Upper lobe of left lung (tissue), 6 donors: ENCODE data around the gene CIAO2B. TPM values are rescaled to one million over a fixed set of nuclear protein-coding genes. Genes with fewer than 3 reads are reported as not detected.
"Not testable (repeated sequence)": the region's sequence is repeated elsewhere in the genome, so short reads cannot be mapped to it uniquely, and the experiment has no call there.

Experiments
- ATAC-seq, 2 donors: fragments of 200-7000 bp; cut with Tn5 transposase; one replicate each; pipeline ENCODE4 v1.9.1; 2022; ENCODE audit warnings: mild to moderate bottlenecking in 2 of 2, moderate library complexity in 2 of 2; ENCODE audit not compliant: low FRiP score in 2 of 2
- DNase-seq, 2 donors: peaks; one replicate each; pipeline ENCODE4 v3.0.0-alpha.2; 2019 to 2020
- H3K27ac ChIP-seq, 4 donors: fragments of 200-600 bp; sonication (generic); one replicate each; pipeline ENCODE4 v1.5.1; 2016 to 2019
- H3K27me3 ChIP-seq, 4 donors: fragments of 200-600 bp; sonication (generic); one replicate each; pipeline ENCODE4 v1.5.1; 2017 to 2019
- H3K36me3 ChIP-seq, 4 donors: fragments of 200-600 bp; sonication (generic); one replicate each; pipeline ENCODE4 v1.5.1; 2016 to 2019
- H3K4me1 ChIP-seq, 4 donors: fragments of 200-600 bp; sonication (generic); one replicate each; pipeline ENCODE4 v1.5.1; 2018 to 2019
- H3K4me3 ChIP-seq, 4 donors: fragments of 200-600 bp; sonication (generic); one replicate each; pipeline ENCODE4 v1.5.1; 2017 to 2019; ENCODE audit warnings: mild to moderate bottlenecking in 2 of 4, moderate library complexity in 1 of 4
- H3K9me3 ChIP-seq, 4 donors: fragments of 200-600 bp; sonication (generic); one replicate each; pipeline ENCODE4 v1.5.1; 2018 to 2019
- CTCF ChIP-seq, 6 experiments: fragments of 450-650 bp in 4 of 6; fragments of 200-600 bp in 2 of 6; sonication (generic) in 2 of 6; IDR thresholded peaks; one replicate each; pipeline ENCODE4 v1.5.1; 2016 to 2019; ENCODE audit warnings: antibody characterized with exemption in 6 of 6
- EP300 ChIP-seq, 4 donors: sonication (generic); formaldehyde crosslinking; IDR thresholded peaks; one replicate each; pipeline ENCODE4 v1.5.1; 2017; ENCODE audit warnings: antibody characterized with exemption in 4 of 4, control low read depth in 2 of 4
- POLR2A ChIP-seq, 4 donors: fragments of 450-650 bp; IDR thresholded peaks; one replicate each; pipeline ENCODE4 v1.5.1; 2016 to 2017; ENCODE audit warnings: antibody characterized with exemption in 4 of 4, mild to moderate bottlenecking in 2 of 4
- POLR2AphosphoS5 ChIP-seq, 2 donors: sonication (generic); formaldehyde crosslinking; IDR thresholded peaks; one replicate each; pipeline ENCODE4 v1.5.1; 2017; ENCODE audit warnings: antibody characterized with exemption in 2 of 2
- WGBS, 2 donors: methylation state at CpG; one replicate each; pipeline ENCODE4 v1.1.5; 2017 to 2018; 5-methylcytosine and 5-hydroxymethylcytosine counted together
- total RNA-seq, 6 donors: library from RNA; depleted of rRNA in 4 of 6; stranded (reverse); fragments of >200 nt in 4 of 6; gene quantifications; one replicate each; pipeline versions ENCODE4 v1.1.0 to v1.2.1, GENCODE V29; 2016 to 2021
- donor health status: DM: no; HTN: no; CAD: no; lungs with moderate emphysema.
- donor health status: DM: no; HTN: yes; CAD: no; lungs with severe emphysema.

The CIAO2B gene
- total RNA-seq, 6 donors from 2014 or later = 59.6 to 131 (median 73.2) TPM

GRCh38 chr16:66899945-66900710 is 34.1 kb downstream of the CIAO2B start:
- H3K27ac ChIP-seq = peak overlapping the region; percentile 62 to 85 (median 78)
- DNase-seq = peak in 1 of 2 donors; percentile 82
- TF ChIP-seq CTCF (IDR thresholded peaks at IDR 0.05) (no peak), POLR2A (IDR thresholded peaks at IDR 0.05) (peak in 1 of 4 donors; percentile 24), EP300 (IDR thresholded peaks at IDR 0.05) (peak in 2 of 4 donors; percentile 29 to 56), POLR2AphosphoS5 (IDR thresholded peaks at IDR 0.05) (peak in 1 of 2 donors; percentile 48)
- 36 to 40% methylated on average over 6 to 9 of the region's 9 CpGs for WGBS, 2 donors
- H3K27me3 ChIP-seq = no peaks in the 10 kb centered on the region
- peak; percentile 21 to 60 for ATAC-seq
- no peaks in the 10 kb centered on the region for H3K9me3 ChIP-seq
- no peak overlapping the region for H3K4me3 ChIP-seq
- no peaks in the 10 kb centered on the region for H3K36me3 ChIP-seq
- peaks cover 28 to 37% (median 33%) of the 10 kb centered on the region in 4 donors for H3K4me1 ChIP-seq

GRCh38 chr16:66899310-66899944 is 34.8 kb downstream of the CIAO2B start:
- Histone ChIP-seq H3K4me3 (no peak overlapping the region), H3K27me3 (no peaks in the 10 kb centered on the region), H3K36me3 (no peaks in the 10 kb centered on the region), H3K9me3 (no peaks in the 10 kb centered on the region), H3K27ac (peak overlapping the region; percentile 62 to 85 (median 78)), H3K4me1 (peaks cover 26 to 34% (median 30%) of the 10 kb centered on the region in 4 donors)
- ATAC-seq (peak in 1 of 2 donors; percentile 22), DNase-seq (no peak)
- WGBS, 2 donors = 61 to 81% methylated on average over 4 to 6 of the region's 6 CpGs
- TF ChIP-seq POLR2A (IDR thresholded peaks at IDR 0.05) (no peak), CTCF (IDR thresholded peaks at IDR 0.05) (no peak), POLR2AphosphoS5 (IDR thresholded peaks at IDR 0.05) (no peak), EP300 (IDR thresholded peaks at IDR 0.05) (no peak)

GRCh38 chr16:66898933-66899309 is 35.3 kb downstream of the CIAO2B start:
- DNase-seq (no peak), ATAC-seq (no peak)
- H3K4me3 ChIP-seq = no peak overlapping the region
- H3K27ac ChIP-seq = peak overlapping the region; percentile 62 to 85 (median 78)
- no peaks in the 10 kb centered on the region for H3K9me3 ChIP-seq
- H3K27me3 ChIP-seq = no peaks in the 10 kb centered on the region
- TF ChIP-seq POLR2A (IDR thresholded peaks at IDR 0.05) (no peak), POLR2AphosphoS5 (IDR thresholded peaks at IDR 0.05) (no peak), CTCF (IDR thresholded peaks at IDR 0.05) (no peak), EP300 (IDR thresholded peaks at IDR 0.05) (no peak)
- WGBS, 2 donors = 87 to 94% methylated on average over 2 of the region's 2 CpGs
- no peaks in the 10 kb centered on the region for H3K36me3 ChIP-seq
- peaks cover 26 to 34% (median 29%) of the 10 kb centered on the region in 4 donors for H3K4me1 ChIP-seq

DNA sequence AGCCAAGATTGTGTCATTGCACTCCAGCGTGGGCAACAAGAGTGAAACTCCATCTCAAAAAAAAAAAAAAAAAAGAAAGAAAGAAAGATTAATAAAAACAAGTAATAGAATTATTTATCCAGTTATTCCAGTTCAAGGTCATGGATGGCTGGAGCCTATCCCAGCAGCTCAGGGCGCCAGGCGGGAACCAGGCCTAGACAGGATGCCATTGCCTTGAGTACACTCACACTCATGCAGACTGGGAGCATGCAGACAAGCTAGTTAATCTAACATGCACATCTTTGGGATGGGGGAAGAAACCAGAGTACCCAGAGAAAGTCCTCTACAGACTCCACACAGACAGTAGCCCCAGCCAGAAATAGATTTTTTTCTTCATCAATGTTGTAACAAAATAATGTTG is 36.0 kb downstream of the CIAO2B start:
- Histone ChIP-seq H3K27me3 (no peaks in the 10 kb centered on the region), H3K9me3 (no peaks in the 10 kb centered on the region), H3K4me1 (peaks cover 26 to 34% (median 29%) of the 10 kb centered on the region in 4 donors), H3K36me3 (no peaks in the 10 kb centered on the region), H3K27ac (peak overlapping the region in 2 of 4 donors; percentile 73 to 85), H3K4me3 (no peak overlapping the region)
- ATAC-seq (no peak), DNase-seq (no peak)
- no peak for TF ChIP-seq POLR2A (IDR thresholded peaks at IDR 0.05)
- TF ChIP-seq POLR2AphosphoS5 (IDR thresholded peaks at IDR 0.05) = no peak
- no peak for TF ChIP-seq EP300 (IDR thresholded peaks at IDR 0.05)
- no peak for TF ChIP-seq CTCF (IDR thresholded peaks at IDR 0.05)
- WGBS, 2 donors = 67% methylated on average over 3 of the region's 3 CpGs

DNA sequence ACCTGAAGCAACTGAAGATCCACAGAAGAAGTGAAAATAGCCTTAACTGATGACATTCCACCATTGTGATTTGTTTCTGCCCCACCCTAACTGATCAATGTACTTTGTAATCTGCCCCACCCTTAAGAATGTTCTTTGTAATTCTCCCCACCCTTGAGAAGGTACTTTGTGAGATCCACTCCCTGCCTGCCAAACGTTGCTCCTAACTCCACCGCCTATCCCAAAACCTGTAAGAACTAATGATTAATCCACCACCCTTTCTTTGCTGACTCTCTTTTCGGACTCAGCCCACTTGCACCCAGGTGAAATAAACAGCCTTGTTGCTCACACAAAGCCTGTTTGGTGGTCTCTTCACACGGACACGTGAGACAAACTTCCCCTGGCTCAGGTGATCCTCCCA is 37.5 kb downstream of the CIAO2B start:
- H3K4me3 ChIP-seq, DNase-seq, H3K27ac ChIP-seq, H3K36me3 ChIP-seq, ATAC-seq, H3K9me3 ChIP-seq, H3K27me3 ChIP-seq: not testable (repeated sequence)
- WGBS, 2 donors = 79 to 81% methylated on average over 5 of the region's 5 CpGs
- peaks cover 24 to 32% (median 29%) of the 10 kb centered on the region in 4 donors for H3K4me1 ChIP-seq
